M059J (cell line): ENCODE results near the gene ZDHHC11B. TPM values are rescaled to one million over a fixed set of nuclear protein-coding genes. Genes with fewer than 3 reads are reported as not detected.

ENCODE experiments used
- DNase-seq: peaks from one replicate; pipeline ENCODE4 v3.0.0-alpha.2; 2012; ENCODE audit warnings: low read depth
- total RNA-seq: library from RNA; depleted of rRNA; stranded (reverse); fragments of >200 nt; shearing (Covaris generic); gene quantifications from 2 replicates; pipeline ENCODE4 v1.2.3, GENCODE V29; 2014

ZDHHC11B gene
- total RNA-seq, 1 experiment from 2014 or later, result not detected

GRCh38 chr5:673831-674629, 110.5 kb downstream of the ZDHHC11B start:
- DNase-seq, result no peak

GRCh38 chr5:673161-673830, 111.2 kb downstream of the ZDHHC11B start:
- DNase-seq, result no peak

- DNase-seq, result peak; percentile 97
Observed at GRCh38 chr5:672329-673160, 112.0 kb downstream of the ZDHHC11B start.

GRCh38 chr5:671459-672328, 112.8 kb downstream of the ZDHHC11B start:
- peak; percentile 69 for DNase-seq

- no peak for DNase-seq
Observed at GRCh38 chr5:670396-671270, 113.9 kb downstream of the ZDHHC11B start.

GRCh38 chr5:669842-670395, 114.6 kb downstream of the ZDHHC11B start:
- no peak for DNase-seq

- DNase-seq, result no peak
Observed at GRCh38 chr5:669111-669841, 115.3 kb downstream of the ZDHHC11B start.

- DNase-seq, result no peak
Observed at GRCh38 chr5:668283-668995, 116.1 kb downstream of the ZDHHC11B start.

- no peak for DNase-seq
Observed at GRCh38 chr5:666816-667498, 117.6 kb downstream of the ZDHHC11B start.

- no peak for DNase-seq
Observed at GRCh38 chr5:665956-666711, 118.4 kb downstream of the ZDHHC11B start.

GRCh38 chr5:665541-665955, 119.0 kb downstream of the ZDHHC11B start:
- DNase-seq, result no peak

GRCh38 chr5:664994-665360, 119.6 kb downstream of the ZDHHC11B start:
- DNase-seq, result no peak

- no peak for DNase-seq
Observed at GRCh38 chr5:664343-664993, 120.1 kb downstream of the ZDHHC11B start.

GRCh38 chr5:663436-664342, 120.8 kb downstream of the ZDHHC11B start:
- DNase-seq, result no peak

GRCh38 chr5:662751-663435, 121.6 kb downstream of the ZDHHC11B start:
- DNase-seq, result no peak
